ENCODE measurements around the gene PPIF. TPM values are rescaled to one million over a fixed set of nuclear protein-coding genes. Genes with fewer than 3 reads are reported as not detected.

The PPIF gene
- total and polyA plus RNA-seq, 2 of the 4 experiments (the other 2 are of a cell fraction): 29.2 to 130 TPM

GRCh38 chr10:79384773-79385391 lies 37.6 kb downstream of the PPIF start:
- H2AK5ac ChIP-seq (ENCODE audit: low read depth, low read length): no peak overlapping the region
- dilution Hi-C loops (cut with HindIII; ENCODE audit: low sequenced_read_pairs, unreplicated experiment): no loop called here
- H2BK120ac ChIP-seq (ENCODE audit: low read depth, low read length): no peak overlapping the region
- ATAC-seq (ENCODE audit: low read depth) (no peak), DNase-seq (no peak)
- no peak overlapping the region for H2BK20ac ChIP-seq (ENCODE audit: low read depth, low read length)
- no peak overlapping the region for H3K14ac ChIP-seq (replicated peaks; ENCODE audit: low read depth, low read length)
- H3K4me2 ChIP-seq (ENCODE audit: low read depth, low read length): no peak overlapping the region
- H3K9ac ChIP-seq (ENCODE audit: low read depth, low read length): no peak overlapping the region
- H2AFZ ChIP-seq (replicated peaks; ENCODE audit: low read length, poor library complexity): no peak overlapping the region
- ChIA-PET POLR2A (ENCODE audit: unreplicated experiment) (no interaction called here), CTCF (no interaction called here)
- H2BK5ac ChIP-seq (ENCODE audit: low read depth, low read length, poor library complexity, severe bottlenecking): no peak overlapping the region
- H4K20me1 ChIP-seq (ENCODE audit: insufficient read depth, low read length): no peaks in the 10 kb centered on the region
- no peak overlapping the region for H3K23ac ChIP-seq (ENCODE audit: low read depth, low read length)
- no peak overlapping the region for H2BK15ac ChIP-seq (ENCODE audit: low read depth, low read length)
- peaks cover 10 to 21% of the 10 kb centered on the region in 2 experiments for H3K79me1 ChIP-seq (ENCODE audit: low read depth in 1 of 2, low read length in 2 of 2)
- no peak overlapping the region for H4K91ac ChIP-seq (ENCODE audit: insufficient read depth, low read depth, low read length)
- H3K4me1 ChIP-seq (ENCODE audit: control insufficient read depth, insufficient read depth, low read length): peaks cover 24% of the 10 kb centered on the region
- intact Hi-C loops (cut with micrococcal nuclease): no loop called here
- H3K27me3 ChIP-seq (ENCODE audit: control insufficient read depth, insufficient read depth, low read length): no peaks in the 10 kb centered on the region
- no peaks in the 10 kb centered on the region for H3K9me3 ChIP-seq (ENCODE audit: control insufficient read depth, insufficient read depth, low read length)
- no TSS peak for BruUV-seq (replicated peaks)
- peaks cover 49% of the 10 kb centered on the region for H3K36me3 ChIP-seq (ENCODE audit: control insufficient read depth, insufficient read depth, low read length)
- H3K4ac ChIP-seq (ENCODE audit: low read depth, low read length): no peak overlapping the region
- no peak for TF ChIP-seq MAFK (IDR thresholded peaks at IDR 0.05; ENCODE audit: low read depth, low read length)
- TF ChIP-seq ELK1 (IDR thresholded peaks at IDR 0.05; ENCODE audit: borderline replicate concordance, low read depth, low read length): no peak
- TF ChIP-seq RFX5 (IDR thresholded peaks at IDR 0.05; ENCODE audit: low read depth, low read length): no peak
- no peak for TF ChIP-seq NFE2L2 (IDR thresholded peaks at IDR 0.05; ENCODE audit: low read depth, low read length)
- TF ChIP-seq MXI1 (IDR thresholded peaks at IDR 0.05; ENCODE audit: borderline replicate concordance, low read depth, low read length): no peak
- TF ChIP-seq RAD21 (IDR thresholded peaks at IDR 0.05; ENCODE audit: low read length): no peak
- TF ChIP-seq MAZ (IDR thresholded peaks at IDR 0.05; ENCODE audit: borderline replicate concordance, low read depth, low read length): no peak
- TF ChIP-seq RCOR1 (IDR thresholded peaks at IDR 0.05; ENCODE audit: insufficient replicate concordance, low read length): no peak
- no peak for TF ChIP-seq BHLHE40 (IDR thresholded peaks at IDR 0.05; ENCODE audit: low read depth, low read length)
- TF ChIP-seq CHD1 (IDR thresholded peaks at IDR 0.05; ENCODE audit: low read depth, low read length): no peak
- no peak for TF ChIP-seq FOS (IDR thresholded peaks at IDR 0.05; ENCODE audit: low read depth, low read length)
- TF ChIP-seq SMC3 (IDR thresholded peaks at IDR 0.05; ENCODE audit: low read depth, low read length): no peak
- no peak for TF ChIP-seq USF2 (IDR thresholded peaks at IDR 0.05; ENCODE audit: low read depth, low read length)
- TF ChIP-seq POLR2A (IDR thresholded peaks at IDR 0.05; ENCODE audit: low read depth, low read length): no peak
- TF ChIP-seq CTCF (conservative IDR thresholded peaks at IDR 0.05; ENCODE audit: low read depth, low read length): no peak
- no peak for TF ChIP-seq CEBPB (IDR thresholded peaks at IDR 0.05; ENCODE audit: low read depth, low read length)
- in situ Hi-C loops (cut with MboI; ENCODE audit: low sequenced_read_pairs): loop anchor here (25.0 kb wide), 1 partner anchor 102 kb away; no protein-coding TSS in a partner anchor
- 0 out of 2 replicates have a peak, but pooled peaks cover 5% of the 10 kb centered on the region for H3K9me1 ChIP-seq (ENCODE audit: insufficient read depth, low read length)
- WGBS, 2 experiments (ENCODE audit: extremely low coverage in 2 of 2, insufficient read length in 1 of 2): 79% methylated on average over 4 of the region's 14 CpGs; no CpG with 5 or more reads in 1 of the 2 experiments
- H3K56ac ChIP-seq (ENCODE audit: extremely low read depth, insufficient read depth, low read length): no peak overlapping the region
- no peak overlapping the region for H2AK9ac ChIP-seq (replicated peaks; ENCODE audit: low read depth, low read length, poor library complexity)
- H4K8ac ChIP-seq (ENCODE audit: low read depth in 2 of 2, low read length in 2 of 2): no peak overlapping the region
- no peak overlapping the region for H4K5ac ChIP-seq (ENCODE audit: low read depth, low read length)
- no peak overlapping the region for H3K18ac ChIP-seq (ENCODE audit: low read depth, low read length)
- H3K4me3 ChIP-seq (ENCODE audit: insufficient read depth, low read depth, low read length): no peak overlapping the region
- no peak overlapping the region for H3K27ac ChIP-seq (ENCODE audit: insufficient read depth, low read length)
